Measurements from ENCODE around the gene TMTC1.
"Not testable (repeated sequence)": the region's sequence is repeated elsewhere in the genome, so short reads cannot be mapped to it uniquely, and the experiment has no call there.

Gene TMTC1

GRCh38 chr12:29783773-29784666 is at the start of gene TMTC1:
Gene TMTC1 (minus strand): TSS chr12:29783942. CDS start chr12:29783751, 191 bp downstream.
- peak; percentile 12 for DNase-seq

GRCh38 chr12:29831173-29831572 is 47.4 kb upstream of the TMTC1 start:
- DNase-seq = no peak

- DNase-seq = no peak
Observed at GRCh38 chr12:29830391-29830790, 46.6 kb upstream of the TMTC1 start.

- DNase-seq = no peak
Observed at GRCh38 chr12:29818916-29819623, 35.3 kb upstream of the TMTC1 start.

DNA sequence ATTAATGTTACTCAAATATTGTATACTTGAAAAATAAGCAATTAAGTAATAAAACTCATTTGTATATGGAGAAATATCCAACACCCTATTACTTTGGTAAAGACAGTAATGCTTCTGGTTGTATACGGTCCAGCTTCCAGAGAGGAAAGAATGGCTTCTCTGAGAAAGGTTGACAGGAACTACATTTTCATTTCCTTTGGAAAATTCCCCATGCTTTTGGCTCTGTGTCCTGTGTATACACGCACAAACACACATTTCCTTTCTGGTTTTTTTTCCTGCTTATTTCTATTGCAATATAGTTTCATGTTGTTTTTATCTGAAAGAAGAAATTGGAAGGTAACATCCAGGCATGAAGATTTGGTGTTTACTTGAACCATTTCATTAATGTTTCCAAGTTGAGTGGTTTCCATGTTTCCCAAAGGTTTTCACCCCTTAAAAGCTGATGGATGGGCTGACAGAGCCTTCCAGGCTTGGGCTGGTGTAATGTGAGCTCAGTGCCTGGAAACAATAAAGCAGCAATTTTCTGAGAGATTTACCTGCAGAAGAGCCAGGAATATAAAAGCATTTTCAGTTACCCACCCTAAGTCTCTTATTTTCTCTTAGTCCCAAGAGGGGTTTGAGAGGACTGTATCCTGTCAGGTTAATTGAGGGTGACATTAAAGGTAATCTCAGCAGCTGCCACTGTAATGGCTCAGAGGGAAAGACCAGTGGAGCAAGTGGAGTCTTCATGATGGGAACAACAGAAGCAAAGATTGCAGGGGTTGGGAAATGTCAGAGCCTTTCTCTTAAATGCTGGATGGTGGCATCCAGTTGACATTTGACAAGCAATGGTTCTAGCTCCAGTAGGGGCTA is 33.4 kb upstream of the TMTC1 start:
- DNase-seq = no peak

DNA sequence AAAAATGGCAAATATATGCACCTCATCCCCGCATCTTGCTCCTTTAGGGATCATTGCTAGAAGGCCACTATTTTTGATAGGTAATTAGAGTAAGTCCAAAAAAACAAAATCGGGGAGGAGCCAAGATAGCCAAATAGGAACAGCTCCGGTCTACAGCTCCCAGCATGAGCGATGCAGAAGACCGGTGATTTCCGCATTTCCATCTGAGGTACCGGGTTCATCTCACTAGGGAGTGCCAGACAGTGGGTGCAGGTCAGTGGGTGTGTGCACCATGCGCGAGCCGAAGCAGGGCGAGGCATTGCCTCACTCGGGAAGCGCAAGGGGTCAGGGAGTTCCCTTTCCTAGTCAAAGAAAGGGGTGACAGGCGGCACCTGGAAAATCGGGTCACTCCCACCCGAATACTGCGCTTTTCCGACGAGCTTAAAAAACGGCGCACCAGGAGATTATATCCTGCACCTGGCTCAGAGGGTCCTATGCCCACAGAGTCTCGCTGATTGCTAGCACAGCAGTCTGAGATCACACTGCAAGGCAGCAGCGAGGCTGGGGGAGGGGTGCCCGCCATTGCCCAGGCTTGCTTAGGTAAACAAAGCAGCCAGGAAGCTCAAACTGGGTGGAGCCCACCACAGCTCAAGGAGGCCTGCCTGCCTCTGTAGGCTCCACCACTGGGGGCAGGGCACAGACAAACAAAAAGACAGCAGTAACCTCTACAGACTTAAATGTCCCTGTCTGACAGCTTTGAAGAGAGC is 26.0 kb upstream of the TMTC1 start:
- not testable (repeated sequence) for DNase-seq

DNA sequence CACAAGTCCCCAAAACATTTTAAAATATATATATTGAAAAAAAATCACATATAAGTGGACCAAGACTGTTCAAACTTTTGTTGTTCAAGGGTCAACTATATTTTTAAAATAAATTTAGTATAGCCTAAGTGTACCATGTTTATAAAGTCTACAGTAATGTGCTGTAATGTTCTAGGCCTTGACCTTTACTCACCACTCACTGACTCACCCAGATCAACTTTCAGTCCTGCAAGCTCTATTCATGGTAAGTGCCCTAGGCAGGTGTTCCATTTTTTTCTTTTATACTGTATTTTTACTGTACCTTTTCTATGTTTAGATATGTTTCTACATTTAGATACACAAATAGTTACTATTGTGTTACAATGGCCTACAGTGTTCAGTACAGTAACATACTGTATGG is 23.4 kb upstream of the TMTC1 start:
- no peak for DNase-seq

DNA sequence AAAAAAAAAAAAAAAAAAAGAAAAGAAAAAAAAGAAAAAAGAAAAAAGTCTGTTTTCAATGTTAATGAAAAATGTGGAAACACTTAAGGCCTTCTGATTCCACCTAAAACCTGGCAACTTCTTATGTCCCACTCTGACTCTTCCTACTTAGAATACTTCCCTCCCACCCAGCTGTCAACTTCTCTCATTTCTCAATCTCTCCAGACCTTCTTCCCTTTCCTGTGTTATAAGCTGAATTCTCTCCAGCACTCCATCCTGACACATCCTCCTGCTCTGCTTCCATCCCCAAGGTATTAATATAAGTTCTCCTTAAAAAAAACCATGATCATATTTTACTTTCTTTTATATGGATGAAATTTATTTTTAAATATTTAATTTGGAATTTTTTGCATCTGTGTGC is 20.3 kb upstream of the TMTC1 start:
- no peak for DNase-seq

- DNase-seq = no peak
Observed at GRCh38 chr12:29799591-29799990, 15.8 kb upstream of the TMTC1 start.

GRCh38 chr12:29797565-29798355 is 14.0 kb upstream of the TMTC1 start:
- DNase-seq = no peak

GRCh38 chr12:29796823-29797263 is 13.1 kb upstream of the TMTC1 start:
- DNase-seq = no peak

DNA sequence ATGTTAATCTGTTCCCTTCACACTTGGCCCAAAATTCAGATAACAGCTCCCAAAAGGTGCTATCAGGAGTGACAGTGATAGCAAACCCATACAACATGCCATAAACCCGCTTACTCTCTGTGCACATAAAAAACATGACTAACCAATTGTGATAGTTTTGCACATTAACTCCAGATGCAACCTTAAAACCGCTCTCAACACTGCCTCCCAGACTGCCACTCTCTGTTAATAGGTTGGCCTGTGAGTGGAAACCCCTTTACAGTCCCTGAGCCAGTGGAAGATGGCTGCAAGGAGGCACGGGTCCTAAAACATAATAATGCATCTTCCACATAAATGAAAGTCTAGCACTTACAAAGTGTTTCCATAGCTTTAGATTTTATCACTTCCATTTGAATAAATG is 12.0 kb upstream of the TMTC1 start:
- no peak for DNase-seq

GRCh38 chr12:29794862-29795261 is 11.1 kb upstream of the TMTC1 start:
- DNase-seq = no peak

DNA sequence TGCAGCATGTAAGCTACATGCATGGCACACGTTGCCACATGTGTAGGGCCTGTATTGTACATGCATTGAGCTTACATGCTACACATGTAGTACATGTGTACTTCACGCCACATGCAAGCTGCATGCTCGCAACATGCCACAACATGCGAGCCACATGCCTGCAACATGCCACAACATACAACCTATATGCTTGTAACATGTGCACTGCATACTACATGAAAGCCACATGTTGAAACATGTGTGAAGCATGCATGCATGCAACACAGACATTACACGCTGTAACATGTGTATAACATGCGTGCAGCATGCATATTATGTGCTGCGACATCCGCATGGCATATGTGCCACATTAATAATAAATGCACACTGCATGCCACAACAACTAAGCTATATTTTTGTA is 9.1 kb upstream of the TMTC1 start:
- DNase-seq = no peak

- no peak for DNase-seq
Observed at GRCh38 chr12:29792132-29792531, 8.4 kb upstream of the TMTC1 start.

DNA sequence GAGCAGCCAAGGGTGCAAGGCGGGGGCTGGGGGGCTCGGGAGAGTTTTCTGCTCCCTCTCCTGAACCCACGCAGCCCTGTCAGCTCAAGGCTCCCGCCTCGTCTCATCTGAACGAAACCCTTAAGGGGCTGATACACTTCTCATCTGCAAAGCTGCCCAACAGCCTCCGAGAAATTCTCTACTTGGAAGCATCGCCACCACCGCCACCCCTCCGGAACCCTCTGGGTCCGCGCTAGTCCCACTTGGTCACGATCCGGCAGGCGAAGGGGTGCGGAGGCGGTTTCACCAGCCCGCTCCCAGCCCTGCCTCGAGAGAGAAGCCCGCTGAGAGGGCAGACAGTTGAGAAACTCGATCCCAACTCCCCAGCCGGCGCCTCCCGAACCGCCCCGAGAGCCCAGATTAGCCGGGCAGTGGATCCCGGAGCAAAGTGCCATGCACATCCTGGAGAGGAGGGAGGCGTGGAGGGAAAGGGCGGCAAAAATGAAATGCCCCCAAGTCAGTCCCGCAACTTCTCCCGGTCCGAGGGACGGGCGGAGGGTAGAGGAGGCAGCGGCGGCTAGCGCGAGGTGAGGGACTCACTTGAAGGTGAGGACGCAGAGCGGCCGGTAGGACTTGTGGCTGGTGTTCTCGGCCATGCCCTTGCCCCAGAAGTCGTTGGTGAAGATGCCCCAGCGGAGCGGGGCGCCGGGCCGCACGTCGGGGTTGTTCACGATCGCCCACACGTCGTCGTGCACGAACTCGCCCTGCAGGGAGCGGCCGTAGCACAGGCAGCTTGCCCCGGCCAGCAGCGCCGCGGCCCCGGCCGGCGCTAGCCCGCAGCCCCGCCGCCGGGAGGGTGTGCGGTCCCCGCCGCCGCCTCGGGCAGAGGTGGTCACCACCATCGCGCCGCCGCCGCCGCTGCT is 620 bp downstream of the TMTC1 start:
- peak; percentile 13 for DNase-seq

GRCh38 chr12:29782285-29782870 is 1.4 kb downstream of the TMTC1 start:
- DNase-seq = peak; percentile 56

DNA sequence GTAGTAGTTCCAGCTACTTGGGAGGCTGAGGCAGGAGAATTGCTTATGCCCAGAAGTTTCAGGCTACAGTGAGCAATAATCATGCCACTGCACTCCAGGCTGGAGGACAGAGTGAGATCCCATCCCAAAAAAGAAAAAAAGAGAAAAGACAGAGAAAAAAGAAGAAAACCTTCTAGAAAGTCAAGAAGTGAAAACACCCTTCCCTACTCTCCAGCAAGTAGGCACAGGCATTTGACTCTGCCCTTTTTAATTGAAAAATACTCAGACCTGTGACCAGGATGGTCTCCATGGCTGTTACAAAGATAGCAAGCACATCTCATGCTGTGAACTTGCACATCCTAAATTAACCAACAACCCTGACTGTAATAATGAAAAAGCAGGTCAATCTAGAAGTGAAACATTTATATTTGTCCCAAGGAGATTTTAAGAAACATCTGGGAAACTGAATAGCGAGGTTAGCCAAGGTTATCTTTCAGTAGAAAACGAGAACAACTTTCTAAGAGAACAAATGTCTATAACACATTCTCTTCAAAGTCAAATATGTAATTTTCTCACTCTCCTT is 2.0 kb downstream of the TMTC1 start:
- peak; percentile 9 for DNase-seq

GRCh38 chr12:29781188-29781587 is 2.6 kb downstream of the TMTC1 start:
- no peak for DNase-seq

DNA sequence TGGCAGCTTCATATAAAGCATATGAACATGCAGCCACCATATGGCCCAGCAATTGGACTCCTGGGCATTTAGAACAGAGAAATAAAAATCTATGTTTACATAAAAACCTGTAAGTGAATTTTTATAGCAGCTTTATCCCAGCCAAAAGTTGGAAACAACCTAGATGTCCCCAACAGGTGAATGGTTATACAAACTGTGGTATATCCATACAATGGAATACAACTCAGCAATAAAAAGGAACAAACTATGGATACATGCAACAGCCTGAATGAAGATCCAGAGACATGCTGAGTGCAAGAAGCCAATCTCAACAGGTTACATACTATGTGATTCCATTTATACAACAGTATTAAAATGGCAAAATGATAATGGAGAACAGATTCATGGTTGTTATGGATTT is 3.7 kb downstream of the TMTC1 start:
- no peak for DNase-seq

All from activated CD4-positive, alpha-beta T cell treated with anti-CD3 and anti-CD28 coated beads, Interleukin-2, Interleukin-6, amounts not matched to agents 100 ng/mL and 50 ng/mL, durations not matched to agents 16 hours and 8 hours (primary cell).